Ovary (tissue), 9 donors: Measurements from ENCODE around the gene MAMLD1. TPM values are rescaled to one million over a fixed set of nuclear protein-coding genes. Genes with fewer than 3 reads are reported as not detected.

Experiments
- DNase-seq, 5 donors: peaks; one replicate each; pipeline ENCODE4 v3.0.0-alpha.2; 2019 to 2020
- H3K27ac ChIP-seq, 2 donors: fragments of 200-600 bp; one replicate each; pipeline versions ENCODE4 v1.5.1 to v1.8.0; 2019 to 2022
- H3K27me3 ChIP-seq: fragments of 200-600 bp; one replicate; pipeline ENCODE4 v1.8.0; 2022
- H3K36me3 ChIP-seq: fragments of 200-600 bp; sonication (generic); one replicate; pipeline ENCODE4 v1.5.1; 2019
- H3K4me1 ChIP-seq: one replicate; pipeline ENCODE4 v1.8.1; 2013; ENCODE audit warnings: mild to moderate bottlenecking, moderate library complexity; ENCODE audit not compliant: insufficient read depth
- H3K4me3 ChIP-seq: fragments of 200-600 bp; sonication (generic); one replicate; pipeline ENCODE4 v1.5.1; 2017
- H3K9me3 ChIP-seq, 2 donors: fragments of 200-600 bp in 1 of 2; sonication (generic) in 1 of 2; one replicate each; pipeline versions ENCODE4 v1.5.1 to v1.8.1; 2013 to 2019; ENCODE audit warnings: mild to moderate bottlenecking in 1 of 2, moderate library complexity in 1 of 2
- EP300 ChIP-seq: sonication (generic); formaldehyde crosslinking; IDR thresholded peaks from one replicate; pipeline ENCODE4 v1.6.1; 2017; ENCODE audit warnings: antibody characterized with exemption
- POLR2A ChIP-seq: fragments of 450-650 bp; IDR thresholded peaks from one replicate; pipeline ENCODE4 v1.6.1; 2017; ENCODE audit warnings: antibody characterized with exemption, mild to moderate bottlenecking, moderate library complexity
- WGBS, 3 donors: extraction: QIAGEN DNeasy Blood & Tissue Kit in 1 of 3; methylation state at CpG; one replicate each; pipeline versions ENCODE4 v1.1.5 to v1.1.7; 2013 to 2017; 5-methylcytosine and 5-hydroxymethylcytosine counted together
- intact Hi-C, 4 donors: fragments of 100-400 bp; cut with DNase I; formaldehyde crosslinking; loops; one replicate each; pipeline versions ENCODE4 v1.11.0 to v1.15.1; 2022 to 2023
- polyA plus RNA-seq, 2 donors: library from polyadenylated mRNA; stranded (reverse); fragments of 200-250 nt in 1 of 2; fragments of 350-450 nt in 1 of 2; fragmentation: Illumina TruSeq in 1 of 2; extraction: RNeasy Lipid Tissue Mini Kit (QIAGEN cat#74804) in 1 of 2; gene quantifications; one replicate each; pipeline ENCODE4 v1.2.3, GENCODE V29; 2013 to 2014
- total RNA-seq, 7 donors: library from RNA; depleted of rRNA in 2 of 7; stranded (reverse); fragments of >200 nt in 2 of 7; fragmentation: NEBNext Ultra II Directional in 3 of 7; extraction: Animal tissue kit (Norgen Biotek cat#: 25700) in 3 of 7; gene quantifications; one replicate each; pipeline versions ENCODE4 v1.1.0 to v1.2.4, GENCODE V29; 2016 to 2023
- TF ChIP-seq, protein P1 (sequence below), 3 donors: fragments of 450-650 bp in 2 of 3; fragments of 200-600 bp in 1 of 3; IDR thresholded peaks; one replicate each; pipeline versions ENCODE4 v1.5.1 to v1.8.0; 2016 to 2022; ENCODE audit warnings: antibody characterized with exemption in 3 of 3, mild to moderate bottlenecking in 1 of 3
- donor health status: DM: no; HTN: no; CAD: no; lungs with moderate emphysema.
- donor health status: DM: no; HTN: no; CAD: no.
- donor health status: Bipolar disorder and iron deficiency.
- donor health status: DM: yes; HTN: yes; CAD: no.
- donor health status: DM: no; HTN: no; CAD: no.
- donor health status: DM: yes; HTN: yes; CAD: no.

Gene MAMLD1
- total and polyA plus RNA-seq, 9 donors = 7.1 to 37.9 (median 20.7) TPM

- 76 to 84% (median 80%) methylated on average over 6 of the region's 6 CpGs for WGBS, 3 donors
- H3K27me3 ChIP-seq = no peaks in the 10 kb centered on the region
- no peaks in the 10 kb centered on the region for H3K4me1 ChIP-seq
- TF ChIP-seq POLR2A (no peak), EP300 (no peak)
- TF ChIP-seq, protein P1, sequence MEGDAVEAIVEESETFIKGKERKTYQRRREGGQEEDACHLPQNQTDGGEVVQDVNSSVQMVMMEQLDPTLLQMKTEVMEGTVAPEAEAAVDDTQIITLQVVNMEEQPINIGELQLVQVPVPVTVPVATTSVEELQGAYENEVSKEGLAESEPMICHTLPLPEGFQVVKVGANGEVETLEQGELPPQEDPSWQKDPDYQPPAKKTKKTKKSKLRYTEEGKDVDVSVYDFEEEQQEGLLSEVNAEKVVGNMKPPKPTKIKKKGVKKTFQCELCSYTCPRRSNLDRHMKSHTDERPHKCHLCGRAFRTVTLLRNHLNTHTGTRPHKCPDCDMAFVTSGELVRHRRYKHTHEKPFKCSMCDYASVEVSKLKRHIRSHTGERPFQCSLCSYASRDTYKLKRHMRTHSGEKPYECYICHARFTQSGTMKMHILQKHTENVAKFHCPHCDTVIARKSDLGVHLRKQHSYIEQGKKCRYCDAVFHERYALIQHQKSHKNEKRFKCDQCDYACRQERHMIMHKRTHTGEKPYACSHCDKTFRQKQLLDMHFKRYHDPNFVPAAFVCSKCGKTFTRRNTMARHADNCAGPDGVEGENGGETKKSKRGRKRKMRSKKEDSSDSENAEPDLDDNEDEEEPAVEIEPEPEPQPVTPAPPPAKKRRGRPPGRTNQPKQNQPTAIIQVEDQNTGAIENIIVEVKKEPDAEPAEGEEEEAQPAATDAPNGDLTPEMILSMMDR (IDR thresholded peaks at IDR 0.05) = no peak
- no peak overlapping the region for H3K4me3 ChIP-seq
- DNase-seq = no peak
- H3K9me3 ChIP-seq = no peaks in the 10 kb centered on the region
- H3K36me3 ChIP-seq = no peaks in the 10 kb centered on the region
- no peak overlapping the region for H3K27ac ChIP-seq
- intact Hi-C loops = no loop called here
Measured at GRCh38 chrX:150456466-150456865, 93.3 kb downstream of the MAMLD1 start.

- Histone ChIP-seq H3K27me3 (no peaks in the 10 kb centered on the region), H3K9me3 (no peaks in the 10 kb centered on the region), H3K4me3 (no peak overlapping the region), H3K4me1 (no peaks in the 10 kb centered on the region), H3K36me3 (no peaks in the 10 kb centered on the region), H3K27ac (no peak overlapping the region)
- intact Hi-C loops = no loop called here
- no peak for DNase-seq
- 92 to 93% (median 92%) methylated on average over 1 of the region's 1 CpG for WGBS, 3 donors
- TF ChIP-seq POLR2A (no peak), EP300 (no peak)
- TF ChIP-seq, protein P1 (IDR thresholded peaks at IDR 0.05) = no peak
Measured at GRCh38 chrX:150456941-150457340, 93.8 kb downstream of the MAMLD1 start.

DNA sequence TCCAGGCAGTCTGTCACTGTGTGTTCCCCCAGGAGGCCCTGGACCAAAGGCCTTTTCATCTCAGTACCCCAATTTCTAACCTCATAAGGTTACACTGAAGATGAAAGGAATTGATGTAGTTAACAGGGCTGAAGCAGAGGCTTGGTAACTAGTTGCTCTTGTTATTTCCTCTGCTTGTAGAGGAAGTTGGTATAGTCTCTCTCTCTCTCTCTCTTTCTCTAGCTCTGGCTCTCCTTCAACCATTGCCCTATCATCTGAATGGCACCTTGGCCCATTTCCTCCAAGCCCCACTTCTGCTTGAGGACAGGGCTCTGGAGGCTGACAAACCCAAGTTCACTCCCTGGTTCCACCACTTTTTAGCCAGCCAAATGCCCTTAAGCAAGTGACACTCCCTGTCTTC is 96.1 kb downstream of the MAMLD1 start:
- Histone ChIP-seq H3K27me3 (no peaks in the 10 kb centered on the region), H3K27ac (no peak overlapping the region), H3K4me3 (no peak overlapping the region), H3K9me3 (no peaks in the 10 kb centered on the region), H3K4me1 (no peaks in the 10 kb centered on the region), H3K36me3 (no peaks in the 10 kb centered on the region)
- TF ChIP-seq EP300 = no peak
- TF ChIP-seq POLR2A = no peak
- TF ChIP-seq, protein P1 (IDR thresholded peaks at IDR 0.05) = no peak
- intact Hi-C loops = no loop called here
- DNase-seq = no peak

GRCh38 chrX:150460063-150460462 is 96.9 kb downstream of the MAMLD1 start:
- Histone ChIP-seq H3K4me3 (no peak overlapping the region), H3K4me1 (no peaks in the 10 kb centered on the region), H3K27ac (no peak overlapping the region), H3K9me3 (no peaks in the 10 kb centered on the region), H3K27me3 (no peaks in the 10 kb centered on the region), H3K36me3 (no peaks in the 10 kb centered on the region)
- TF ChIP-seq POLR2A (no peak), EP300 (no peak)
- TF ChIP-seq, protein P1 (IDR thresholded peaks at IDR 0.05) = no peak
- intact Hi-C loops = no loop called here
- no peak for DNase-seq
- 67 to 82% (median 75%) methylated on average over 1 of the region's 1 CpG for WGBS, 3 donors

GRCh38 chrX:150460781-150461180 is 97.7 kb downstream of the MAMLD1 start:
- H3K4me3 ChIP-seq = no peak overlapping the region
- H3K9me3 ChIP-seq = no peaks in the 10 kb centered on the region
- peaks cover 4% of the 10 kb centered on the region for H3K4me1 ChIP-seq
- no peak overlapping the region for H3K27ac ChIP-seq
- no peaks in the 10 kb centered on the region for H3K36me3 ChIP-seq
- 74 to 83% (median 82%) methylated on average over 3 of the region's 3 CpGs for WGBS, 3 donors
- no peak for DNase-seq
- no peak for TF ChIP-seq EP300
- TF ChIP-seq, protein P1 (IDR thresholded peaks at IDR 0.05) = no peak
- TF ChIP-seq POLR2A = no peak
- intact Hi-C loops = no loop called here
- no peaks in the 10 kb centered on the region for H3K27me3 ChIP-seq
